BE2C (cell line): ENCODE results near the gene SERPIND1.

Experiments
- DNase-seq: peaks from one replicate; pipeline ENCODE4 v3.0.0-alpha.2; 2020
- H3K27me3 ChIP-seq: fragments of 250-450 bp; sonication (Bioruptor Pico); 2 replicates; pipeline ENCODE4 v1.5.1; 2020; ENCODE audit warnings: mild to moderate bottlenecking
- H3K36me3 ChIP-seq: fragments of 250-450 bp; sonication (Bioruptor Pico); 2 replicates; pipeline ENCODE4 v1.5.1; 2020; ENCODE audit warnings: mild to moderate bottlenecking
- H3K4me1 ChIP-seq: fragments of 250-450 bp; sonication (Bioruptor Pico); 2 replicates; pipeline ENCODE4 v1.5.1; 2020
- H3K4me3 ChIP-seq: 2 replicates; pipeline ENCODE4 v1.5.1; 2011; ENCODE audit warnings: low read depth, low read length
- H3K9me3 ChIP-seq: fragments of 250-450 bp; sonication (Bioruptor Pico); 2 replicates; pipeline ENCODE4 v1.5.1; 2020
- CTCF ChIP-seq: IDR thresholded peaks from 2 replicates; pipeline ENCODE4 v1.5.1; 2012; ENCODE audit warnings: mild to moderate bottlenecking, low read depth, low read length

SERPIND1 gene

GRCh38 chr22:20771918-20772625 lies 1.8 kb upstream of the SERPIND1 start:
- H3K4me1 ChIP-seq, result no peaks in the 10 kb centered on the region
- no peak for DNase-seq
- no peaks in the 10 kb centered on the region for H3K9me3 ChIP-seq
- no peaks in the 10 kb centered on the region for H3K27me3 ChIP-seq
- peak; percentile 35 for TF ChIP-seq CTCF
- peaks cover 10% of the 10 kb centered on the region; the same call in 1 of the 2 replicates for H3K36me3 ChIP-seq
- no peak overlapping the region for H3K4me3 ChIP-seq

- Histone ChIP-seq H3K4me3 (no peak overlapping the region), H3K27me3 (no peaks in the 10 kb centered on the region), H3K9me3 (no peaks in the 10 kb centered on the region), H3K36me3 (peaks cover 20% of the 10 kb centered on the region), H3K4me1 (no peaks in the 10 kb centered on the region)
- no peak for TF ChIP-seq CTCF
- no peak for DNase-seq
Measured at GRCh38 chr22:20774882-20775281, 969 bp downstream of the SERPIND1 start.

GRCh38 chr22:20775342-20775895 lies 1.5 kb downstream of the SERPIND1 start:
- no peaks in the 10 kb centered on the region for H3K9me3 ChIP-seq
- no peak overlapping the region for H3K4me3 ChIP-seq
- TF ChIP-seq CTCF, result no peak
- H3K27me3 ChIP-seq, result no peaks in the 10 kb centered on the region
- no peaks in the 10 kb centered on the region for H3K4me1 ChIP-seq
- H3K36me3 ChIP-seq, result peaks cover 20% of the 10 kb centered on the region
- DNase-seq, result no peak

- no peak for TF ChIP-seq CTCF
- no peak for DNase-seq
- H3K4me1 ChIP-seq, result no peaks in the 10 kb centered on the region
- peaks cover 20% of the 10 kb centered on the region for H3K36me3 ChIP-seq
- H3K27me3 ChIP-seq, result no peaks in the 10 kb centered on the region
- H3K4me3 ChIP-seq, result no peak overlapping the region
- H3K9me3 ChIP-seq, result no peaks in the 10 kb centered on the region
Measured at GRCh38 chr22:20776624-20777405, 2.9 kb downstream of the SERPIND1 start.

- H3K4me3 ChIP-seq, result no peak overlapping the region
- no peak for DNase-seq
- peaks cover 20% of the 10 kb centered on the region for H3K36me3 ChIP-seq
- TF ChIP-seq CTCF, result no peak
- no peaks in the 10 kb centered on the region for H3K4me1 ChIP-seq
- H3K9me3 ChIP-seq, result no peaks in the 10 kb centered on the region
- no peaks in the 10 kb centered on the region for H3K27me3 ChIP-seq
Measured at GRCh38 chr22:20777420-20778177, 3.7 kb downstream of the SERPIND1 start.
